ENCODE results near the gene PCDH19.

The PCDH19 gene

GRCh38 chrX:100409610-100410590, at the start of gene PCDH19:
Gene PCDH19 (minus strand): TSS chrX:100410273. CDS start chrX:100408597, 1,676 bp downstream.
- no peak for TF ChIP-seq GATA2 (IDR thresholded peaks at IDR 0.05; ENCODE audit: low read depth, low read length)
- TF ChIP-seq GATA3 (IDR thresholded peaks at IDR 0.05; ENCODE audit: low read depth, low read length): no peak

- TF ChIP-seq GATA3 (IDR thresholded peaks at IDR 0.05; ENCODE audit: low read depth, low read length): no peak
- no peak for TF ChIP-seq GATA2 (IDR thresholded peaks at IDR 0.05; ENCODE audit: low read depth, low read length)
These were observed 39.9 kb upstream of the PCDH19 start for GRCh38 chrX:100449696-100450608.

GRCh38 chrX:100447655-100448397, 37.8 kb upstream of the PCDH19 start:
- no peak for TF ChIP-seq GATA3 (IDR thresholded peaks at IDR 0.05; ENCODE audit: low read depth, low read length)
- TF ChIP-seq GATA2 (IDR thresholded peaks at IDR 0.05; ENCODE audit: low read depth, low read length): no peak

GRCh38 chrX:100445593-100445992, 35.5 kb upstream of the PCDH19 start:
- no peak for TF ChIP-seq GATA2 (IDR thresholded peaks at IDR 0.05; ENCODE audit: low read depth, low read length)
- no peak for TF ChIP-seq GATA3 (IDR thresholded peaks at IDR 0.05; ENCODE audit: low read depth, low read length)

- TF ChIP-seq GATA3 (IDR thresholded peaks at IDR 0.05; ENCODE audit: low read depth, low read length) (no peak), GATA2 (IDR thresholded peaks at IDR 0.05; ENCODE audit: low read depth, low read length) (no peak)
These were observed 29.9 kb upstream of the PCDH19 start for GRCh38 chrX:100440006-100440405.

GRCh38 chrX:100435726-100436125, 25.7 kb upstream of the PCDH19 start:
- TF ChIP-seq GATA3 (IDR thresholded peaks at IDR 0.05; ENCODE audit: low read depth, low read length): no peak

- no peak for TF ChIP-seq GATA2 (IDR thresholded peaks at IDR 0.05; ENCODE audit: low read depth, low read length)
- no peak for TF ChIP-seq GATA3 (IDR thresholded peaks at IDR 0.05; ENCODE audit: low read depth, low read length)
These were observed 13.9 kb upstream of the PCDH19 start for GRCh38 chrX:100424012-100424411.

- no peak for TF ChIP-seq GATA3 (IDR thresholded peaks at IDR 0.05; ENCODE audit: low read depth, low read length)
- no peak for TF ChIP-seq GATA2 (IDR thresholded peaks at IDR 0.05; ENCODE audit: low read depth, low read length)
These were observed 8.5 kb upstream of the PCDH19 start for GRCh38 chrX:100418556-100418955.

- TF ChIP-seq GATA2 (IDR thresholded peaks at IDR 0.05; ENCODE audit: low read depth, low read length): no peak
- no peak for TF ChIP-seq GATA3 (IDR thresholded peaks at IDR 0.05; ENCODE audit: low read depth, low read length)
These were observed 7.6 kb upstream of the PCDH19 start for GRCh38 chrX:100417681-100418080.

- TF ChIP-seq GATA3 (IDR thresholded peaks at IDR 0.05; ENCODE audit: low read depth, low read length) (no peak), GATA2 (IDR thresholded peaks at IDR 0.05; ENCODE audit: low read depth, low read length) (no peak)
These were observed 3.2 kb upstream of the PCDH19 start for GRCh38 chrX:100413229-100413628.

- TF ChIP-seq GATA3 (IDR thresholded peaks at IDR 0.05; ENCODE audit: low read depth, low read length): no peak
- no peak for TF ChIP-seq GATA2 (IDR thresholded peaks at IDR 0.05; ENCODE audit: low read depth, low read length)
These were observed 2.0 kb upstream of the PCDH19 start for GRCh38 chrX:100411802-100412715.

GRCh38 chrX:100410901-100411801, 1.1 kb upstream of the PCDH19 start:
- TF ChIP-seq GATA2 (IDR thresholded peaks at IDR 0.05; ENCODE audit: low read depth, low read length): no peak
- no peak for TF ChIP-seq GATA3 (IDR thresholded peaks at IDR 0.05; ENCODE audit: low read depth, low read length)
